GM12874 (cell line): ENCODE measurements around the gene SLC22A4.

Source experiments
- CTCF ChIP-seq: IDR thresholded peaks from 2 replicates; pipeline ENCODE4 v1.5.1; 2011; ENCODE audit warnings: low read depth, mild to moderate bottlenecking, control low read depth, low read length, moderate library complexity; ENCODE audit not compliant: insufficient read depth

Gene SLC22A4

GRCh38 chr5:132368186-132368585 is 74.0 kb downstream of the SLC22A4 start:
- TF ChIP-seq CTCF = no peak

- TF ChIP-seq CTCF = no peak
Measured at GRCh38 chr5:132369007-132369473, 74.8 kb downstream of the SLC22A4 start.

GRCh38 chr5:132369474-132370180 is 75.4 kb downstream of the SLC22A4 start, which contains the start of gene SLC22A5:
SLC22A5 (plus strand) TSS chr5:132369710; CDS start chr5:132369973, 263 bp downstream.
- no peak for TF ChIP-seq CTCF

GRCh38 chr5:132370181-132370970 is 76.2 kb downstream of the SLC22A4 start:
- no peak for TF ChIP-seq CTCF

- no peak for TF ChIP-seq CTCF
Measured at GRCh38 chr5:132370971-132371602, 76.9 kb downstream of the SLC22A4 start.

- TF ChIP-seq CTCF = no peak
Measured at GRCh38 chr5:132371603-132371994, 77.4 kb downstream of the SLC22A4 start.

- no peak for TF ChIP-seq CTCF
Measured at GRCh38 chr5:132372127-132372526, 77.9 kb downstream of the SLC22A4 start.
